ENCODE data around the gene HAGH. TPM values are rescaled to one million over a fixed set of nuclear protein-coding genes. Genes with fewer than 3 reads are reported as not detected.

The HAGH gene
- total RNA-seq, 1 donor, result 32.9 TPM

GRCh38 chr16:1757714-1758461 is 68.7 kb downstream of the HAGH start:
- H3K4me1 ChIP-seq (ENCODE audit: insufficient read depth, low read length), result no peaks in the 10 kb centered on the region
- no peak for DNase-seq (ENCODE audit: insufficient read length, low spot score, missing footprints)
- peaks cover 39% of the 10 kb centered on the region for H3K36me3 ChIP-seq (ENCODE audit: insufficient read depth, low read length)
- TF ChIP-seq CTCF (IDR thresholded peaks at IDR 0.05; ENCODE audit: extremely low read depth, low read depth, low read length), result no peak
- peaks cover 7% of the 10 kb centered on the region for H4K20me1 ChIP-seq (ENCODE audit: insufficient read depth, low read length)
- no peaks in the 10 kb centered on the region for H3K9me3 ChIP-seq (ENCODE audit: low read depth, low read length)
- H3K79me2 ChIP-seq (ENCODE audit: insufficient read depth, low read length), result peaks cover 5% of the 10 kb centered on the region
- no peaks in the 10 kb centered on the region for H3K27me3 ChIP-seq (ENCODE audit: insufficient read depth, low read length)
- no peak overlapping the region for H3K4me3 ChIP-seq (ENCODE audit: insufficient read depth, low read length)
- no peak overlapping the region for H2AFZ ChIP-seq (ENCODE audit: low read length)
- H3K27ac ChIP-seq (ENCODE audit: low read depth, low read length), result no peak overlapping the region
- no peak overlapping the region for H3K4me2 ChIP-seq (ENCODE audit: insufficient read depth, low read length)

Other genes with a start within 250 kb of the HAGH start
- 37.1 and 38.0 TPM in 2 replicates for gene IFT140, start 214.8 kb downstream of the HAGH start, total RNA-seq
- gene CRAMP1, start 214.5 kb downstream of the HAGH start, total RNA-seq, result 9.7 and 11.2 TPM in 2 replicates
- 22.8 and 26.2 TPM in 2 replicates for gene JPT2, start 148.5 kb downstream of the HAGH start, total RNA-seq
- gene MAPK8IP3, start 120.6 kb downstream of the HAGH start, total RNA-seq, result 64.1 and 71.0 TPM in 2 replicates
- 49.2 and 55.4 TPM in 2 replicates for gene NME3, start 55.3 kb downstream of the HAGH start, total RNA-seq
- 10.0 and 16.3 TPM in 2 replicates for gene EME2, start 54.0 kb downstream of the HAGH start, total RNA-seq
- gene MRPS34, start 53.7 kb downstream of the HAGH start, total RNA-seq, result 40.5 and 47.1 TPM in 2 replicates
- 33.6 and 42.3 TPM in 2 replicates for gene SPSB3, start 44.3 kb downstream of the HAGH start, total RNA-seq
- gene NUBP2, start 43.9 kb downstream of the HAGH start, total RNA-seq, result 45.4 and 56.1 TPM in 2 replicates
- not detected in 2 replicates for gene IGFALS, start 33.1 kb downstream of the HAGH start, total RNA-seq
- 63.1 and 72.7 TPM in 2 replicates for gene FAHD1, start 381 bp upstream of the HAGH start, total RNA-seq
- not detected in 2 replicates for gene MEIOB, start 45.3 kb upstream of the HAGH start, total RNA-seq
- not detected in 2 replicates for gene HS3ST6, start 91.6 kb upstream of the HAGH start, total RNA-seq
- 16.2 and 18.1 TPM in 2 replicates for gene MSRB1, start 116.4 kb upstream of the HAGH start, total RNA-seq
- gene RPL3L, start 127.9 kb upstream of the HAGH start, total RNA-seq, result not detected in 2 replicates
- 82.8 and 109 TPM in 2 replicates for gene NDUFB10, start 132.7 kb upstream of the HAGH start, total RNA-seq
- 1,815 and 2,359 TPM in 2 replicates for gene RPS2, start 138.0 kb upstream of the HAGH start, total RNA-seq
- 0.36 TPM in 1 of 2 replicates, not detected in the other for gene RNF151, start 140.0 kb upstream of the HAGH start, total RNA-seq
- 22.4 and 26.1 TPM in 2 replicates for gene TBL3, start 145.2 kb upstream of the HAGH start, total RNA-seq
- gene NOXO1, start 154.6 kb upstream of the HAGH start, total RNA-seq, result under 0.01 and 0.29 TPM in 2 replicates
- gene GFER, start 157.4 kb upstream of the HAGH start, total RNA-seq, result 8.7 and 12.1 TPM in 2 replicates
- gene SYNGR3, start 163.1 kb upstream of the HAGH start, total RNA-seq, result under 0.01 and 0.59 TPM in 2 replicates
- 17.7 and 21.0 TPM in 2 replicates for gene ZNF598, start 183.0 kb upstream of the HAGH start, total RNA-seq
- gene NPW, start 193.0 kb upstream of the HAGH start, total RNA-seq, result not detected in 2 replicates
- 26.8 and 33.7 TPM in 2 replicates for gene NHERF2, start 200.1 kb upstream of the HAGH start, total RNA-seq
- gene NTHL1, start 221.0 kb upstream of the HAGH start, total RNA-seq, result 22.8 and 24.8 TPM in 2 replicates
- gene TSC2, start 221.2 kb upstream of the HAGH start, total RNA-seq, result 73.1 and 78.9 TPM in 2 replicates

Data from osteoblast (primary cell).